ENCODE measurements around the gene L3MBTL3.

DNA sequence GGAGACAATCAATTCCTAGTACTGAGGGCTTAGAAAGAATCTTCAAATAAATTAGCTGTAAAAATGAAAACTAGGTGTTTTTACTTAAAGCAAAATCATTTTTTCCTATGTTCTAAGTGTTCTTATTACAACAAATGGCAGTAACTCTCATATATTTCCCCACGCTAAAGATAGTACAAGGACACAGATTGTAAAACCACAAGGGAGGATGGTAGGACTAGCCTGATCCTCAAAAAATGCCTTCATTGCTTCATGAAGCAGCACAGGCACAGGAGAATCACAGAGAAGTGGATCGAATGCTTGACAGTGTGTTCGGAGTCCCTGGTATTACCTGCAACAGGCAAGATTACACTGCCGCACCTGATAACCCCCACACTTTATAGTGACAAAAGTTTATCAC lies 145.9 kb downstream of the L3MBTL3 start:
- no peak for TF ChIP-seq POLR2AphosphoS5 (IDR thresholded peaks at IDR 0.05; ENCODE audit: insufficient read depth in 1 of 2, low read depth in 1 of 2)
- TF ChIP-seq, protein P1, sequence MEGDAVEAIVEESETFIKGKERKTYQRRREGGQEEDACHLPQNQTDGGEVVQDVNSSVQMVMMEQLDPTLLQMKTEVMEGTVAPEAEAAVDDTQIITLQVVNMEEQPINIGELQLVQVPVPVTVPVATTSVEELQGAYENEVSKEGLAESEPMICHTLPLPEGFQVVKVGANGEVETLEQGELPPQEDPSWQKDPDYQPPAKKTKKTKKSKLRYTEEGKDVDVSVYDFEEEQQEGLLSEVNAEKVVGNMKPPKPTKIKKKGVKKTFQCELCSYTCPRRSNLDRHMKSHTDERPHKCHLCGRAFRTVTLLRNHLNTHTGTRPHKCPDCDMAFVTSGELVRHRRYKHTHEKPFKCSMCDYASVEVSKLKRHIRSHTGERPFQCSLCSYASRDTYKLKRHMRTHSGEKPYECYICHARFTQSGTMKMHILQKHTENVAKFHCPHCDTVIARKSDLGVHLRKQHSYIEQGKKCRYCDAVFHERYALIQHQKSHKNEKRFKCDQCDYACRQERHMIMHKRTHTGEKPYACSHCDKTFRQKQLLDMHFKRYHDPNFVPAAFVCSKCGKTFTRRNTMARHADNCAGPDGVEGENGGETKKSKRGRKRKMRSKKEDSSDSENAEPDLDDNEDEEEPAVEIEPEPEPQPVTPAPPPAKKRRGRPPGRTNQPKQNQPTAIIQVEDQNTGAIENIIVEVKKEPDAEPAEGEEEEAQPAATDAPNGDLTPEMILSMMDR (IDR thresholded peaks at IDR 0.05) = no peak
